GM19395 (cell line): Measurements from ENCODE around the gene TCN2.
"Not testable (repeated sequence)": the region's sequence is repeated elsewhere in the genome, so short reads cannot be mapped to it uniquely, and the experiment has no call there.

Experiments used
- ATAC-seq: cut with Tn5 transposase; IDR thresholded peaks from one replicate; pipeline ENCODE4 v1.9.1; 2021; ENCODE audit warnings: mild to moderate bottlenecking, moderate library complexity; ENCODE audit not compliant: unreplicated experiment

Gene TCN2

DNA sequence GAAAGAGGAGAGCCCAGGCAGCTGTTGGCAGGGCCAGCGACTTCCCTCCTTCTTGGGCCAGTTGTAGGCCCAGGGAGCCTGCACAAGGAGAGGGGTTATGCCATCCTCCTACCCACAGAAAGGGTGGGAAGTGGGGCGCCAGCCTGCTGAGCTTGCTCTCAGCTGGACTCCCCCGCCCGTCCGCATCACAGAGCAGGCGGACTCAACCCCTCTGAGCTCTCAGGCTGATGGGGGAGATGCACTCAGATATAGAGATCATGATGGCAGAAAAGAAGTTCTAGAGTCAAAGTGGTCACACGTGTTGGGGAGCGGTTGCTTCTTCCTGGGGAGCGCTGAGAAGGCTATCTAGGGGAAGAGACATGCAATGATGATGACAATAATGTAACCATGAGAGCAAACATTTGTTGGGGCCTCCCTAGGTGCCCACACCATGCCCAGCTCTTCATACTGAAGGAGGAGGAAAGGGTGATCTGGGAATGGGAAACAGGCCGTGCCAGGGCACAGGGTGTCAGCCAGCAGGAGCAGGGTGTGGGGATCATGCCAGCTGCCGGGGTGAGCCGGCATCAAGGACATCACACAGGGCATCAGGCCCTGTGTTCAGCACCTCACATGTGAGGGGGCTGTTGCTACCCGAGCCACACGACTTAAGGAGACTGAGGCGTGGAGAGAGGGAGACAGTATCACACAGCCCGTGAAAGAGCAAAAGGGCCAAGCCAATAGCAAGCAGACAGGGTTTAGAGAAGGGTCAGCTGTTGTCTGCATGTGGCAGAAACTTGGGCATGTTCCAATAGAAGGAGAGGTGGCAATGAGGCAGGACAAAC, 36.3 kb downstream of the TCN2 start:
- no peak for ATAC-seq

DNA sequence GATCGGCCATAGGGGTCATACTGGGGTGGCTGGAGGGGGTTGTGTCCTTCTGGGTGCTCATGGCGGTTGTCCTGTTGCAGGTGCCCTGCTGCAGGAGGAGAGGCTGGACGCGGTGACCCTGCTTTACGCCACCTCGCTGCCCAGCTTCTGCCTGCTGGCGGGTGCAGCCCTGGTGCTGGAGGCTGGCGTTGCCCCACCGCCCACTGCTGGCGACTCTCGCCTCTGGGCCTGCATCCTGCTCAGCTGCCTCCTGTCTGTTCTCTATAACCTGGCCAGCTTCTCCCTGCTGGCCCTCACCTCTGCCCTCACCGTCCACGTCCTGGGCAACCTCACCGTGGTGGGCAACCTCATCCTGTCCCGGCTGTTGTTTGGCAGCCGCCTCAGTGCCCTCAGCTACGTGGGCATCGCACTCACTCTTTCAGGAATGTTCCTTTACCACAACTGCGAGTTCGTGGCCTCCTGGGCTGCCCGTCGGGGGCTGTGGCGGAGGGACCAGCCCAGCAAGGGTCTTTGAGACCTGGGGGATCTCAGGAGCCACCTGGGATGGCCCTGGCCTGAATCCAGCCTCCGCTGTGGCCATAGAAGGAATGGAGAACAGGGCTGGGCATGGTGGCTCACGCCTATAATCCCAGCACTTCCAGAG, 39.7 kb downstream of the TCN2 start:
- no peak for ATAC-seq

DNA sequence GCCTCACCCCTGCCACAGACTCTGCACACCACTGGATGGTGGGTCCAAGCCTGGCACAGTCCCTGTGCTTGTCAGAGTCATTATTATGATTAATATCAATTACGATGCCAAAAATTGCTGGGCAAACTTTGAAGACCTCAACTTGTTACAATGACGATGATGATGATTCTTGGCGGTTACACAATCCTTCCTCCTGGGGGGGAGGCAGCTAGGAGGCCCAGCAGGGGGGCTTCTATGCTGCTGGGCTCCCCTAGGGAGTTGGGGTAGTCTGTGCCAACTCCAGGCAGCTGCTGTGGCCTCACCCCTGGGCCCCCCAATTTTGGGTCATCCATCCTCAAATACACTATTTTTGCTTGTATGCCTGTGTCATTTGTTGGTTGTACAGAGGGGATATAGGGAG, 40.6 kb downstream of the TCN2 start:
- ATAC-seq, result no peak

DNA sequence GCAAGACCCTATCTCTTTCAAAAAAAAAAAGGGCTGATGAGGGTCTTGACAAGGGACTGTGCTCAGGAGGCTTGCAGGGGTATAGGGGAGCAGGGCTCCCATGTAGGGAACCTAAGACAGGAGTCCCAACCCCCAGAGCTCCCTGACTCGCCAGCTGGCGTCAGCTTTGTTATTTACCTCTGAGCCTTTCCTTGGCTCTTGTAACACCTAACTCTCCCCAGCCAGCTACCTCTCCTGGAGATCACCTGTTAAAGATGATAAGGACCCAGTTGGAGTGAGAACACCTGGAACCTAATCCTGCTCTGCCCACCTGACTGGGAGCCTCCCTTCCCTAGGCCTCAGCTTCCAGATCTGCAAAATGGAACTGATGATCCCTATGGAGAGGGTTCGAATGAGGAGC, 41.9 kb downstream of the TCN2 start:
- no peak for ATAC-seq

DNA sequence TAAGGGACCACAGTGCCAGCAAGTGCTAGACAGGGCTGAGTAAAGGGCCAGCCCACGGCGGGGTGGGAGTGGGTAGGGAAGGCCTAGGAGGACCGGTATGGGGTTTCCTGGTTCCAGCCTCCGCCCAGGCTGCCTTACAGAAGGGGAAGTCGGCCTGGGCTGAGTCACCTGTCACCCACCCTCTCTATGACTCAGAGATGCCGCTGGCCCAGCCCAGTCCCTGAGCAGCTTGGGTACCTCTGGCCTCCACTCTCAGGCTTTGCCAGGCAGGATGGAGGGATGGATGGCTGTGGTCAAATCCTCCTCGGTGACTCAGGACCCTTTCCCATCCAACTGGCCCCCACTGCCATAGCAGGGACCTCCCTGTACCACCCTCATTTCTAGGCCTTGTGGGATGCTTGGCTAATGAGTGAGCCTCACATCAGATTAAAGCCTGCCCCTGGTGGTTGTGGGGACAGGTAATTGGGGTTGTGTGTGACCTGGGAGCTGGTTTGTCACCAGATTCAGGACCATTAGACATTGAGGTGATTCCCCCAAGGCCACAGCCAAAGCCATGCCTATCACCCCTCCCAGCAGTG, 42.5 kb downstream of the TCN2 start:
- no peak for ATAC-seq

DNA sequence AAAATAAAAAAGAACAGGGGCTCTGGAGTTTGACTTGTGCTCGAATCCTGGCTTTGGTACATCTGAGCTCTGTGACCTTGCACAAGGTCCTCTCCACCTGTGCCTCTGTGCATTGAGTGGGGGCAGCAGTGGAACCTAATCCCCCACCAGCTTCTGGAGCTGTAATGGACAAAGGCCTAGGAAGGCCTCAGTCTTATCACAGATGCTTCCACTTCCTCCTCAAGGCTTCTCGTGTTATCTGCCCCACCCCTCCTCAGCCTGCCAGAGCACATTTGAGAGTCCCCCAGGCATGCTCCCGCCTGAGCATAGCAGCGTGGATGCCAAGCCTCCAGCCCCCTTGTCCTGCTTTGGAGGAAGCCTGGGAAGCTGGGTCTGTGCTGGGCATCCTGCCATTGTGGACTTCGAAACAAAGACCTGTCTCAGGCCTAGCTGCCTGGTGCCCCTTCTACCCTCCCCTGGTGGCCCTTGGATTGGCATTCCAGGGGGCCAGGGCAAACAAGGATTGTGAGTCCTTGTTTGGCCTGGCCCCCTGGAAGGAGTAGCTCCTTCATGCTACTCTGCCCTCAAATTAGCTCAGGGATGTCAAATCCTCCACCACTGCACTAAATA, 43.6 kb downstream of the TCN2 start:
- no peak for ATAC-seq

DNA sequence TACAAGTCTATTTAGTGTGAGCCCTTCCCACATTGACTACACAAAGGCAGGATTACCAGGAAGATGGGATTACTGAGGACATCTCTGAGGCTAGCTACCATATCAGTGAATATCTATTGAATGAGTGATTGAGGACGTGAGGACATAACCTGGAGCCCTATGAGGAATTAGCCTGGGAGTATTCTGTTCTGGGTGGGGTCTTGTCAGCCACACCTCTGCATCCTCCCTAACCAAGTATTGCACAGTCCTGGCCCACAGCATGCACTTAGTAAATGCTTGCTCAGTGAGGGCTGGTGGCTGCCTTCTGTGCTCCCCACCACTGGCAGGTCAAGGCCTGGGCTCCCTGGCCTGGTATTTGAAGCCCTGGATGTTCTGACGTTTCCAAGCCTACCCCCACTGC, 45.9 kb downstream of the TCN2 start:
- no peak for ATAC-seq

DNA sequence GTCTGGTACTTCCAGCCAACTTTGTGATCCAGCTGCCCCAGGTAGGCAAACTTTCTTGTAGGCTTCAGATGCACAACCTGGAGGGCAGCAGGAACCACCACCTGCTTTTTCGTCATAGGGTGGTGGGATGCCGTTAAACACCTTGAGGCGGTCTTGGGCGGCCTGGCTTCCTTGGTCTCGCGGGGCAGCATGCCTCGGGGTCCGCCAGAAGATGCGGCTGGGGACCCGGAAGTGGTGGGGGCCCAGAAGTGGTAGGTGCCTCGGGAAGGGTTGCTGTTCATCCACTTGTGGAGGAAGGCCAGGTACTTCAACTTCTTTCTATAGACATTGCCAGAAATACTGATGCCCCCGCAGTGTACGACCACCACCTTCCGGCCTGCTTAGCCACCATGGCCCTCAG, 47.4 kb downstream of the TCN2 start:
- no peak for ATAC-seq

DNA sequence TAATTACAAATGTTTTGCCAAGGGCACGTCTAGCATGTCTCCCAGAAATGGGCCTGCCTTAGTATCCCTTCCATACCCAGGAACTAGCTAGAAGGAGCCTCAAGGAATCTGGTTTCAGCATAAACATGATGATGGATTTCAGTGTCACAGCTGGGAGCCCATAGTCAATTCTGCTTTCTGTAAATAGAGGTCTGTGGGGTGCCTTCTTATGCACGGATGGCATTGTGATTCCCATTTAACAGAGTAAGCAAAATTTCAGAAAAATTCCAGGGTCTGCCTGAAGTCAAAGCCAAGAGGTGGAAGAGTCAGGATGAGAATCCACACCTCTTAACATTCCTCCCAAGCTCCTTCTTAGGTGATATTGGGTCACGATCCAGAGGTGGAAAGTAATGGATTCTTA, 48.6 kb downstream of the TCN2 start:
- no peak for ATAC-seq

DNA sequence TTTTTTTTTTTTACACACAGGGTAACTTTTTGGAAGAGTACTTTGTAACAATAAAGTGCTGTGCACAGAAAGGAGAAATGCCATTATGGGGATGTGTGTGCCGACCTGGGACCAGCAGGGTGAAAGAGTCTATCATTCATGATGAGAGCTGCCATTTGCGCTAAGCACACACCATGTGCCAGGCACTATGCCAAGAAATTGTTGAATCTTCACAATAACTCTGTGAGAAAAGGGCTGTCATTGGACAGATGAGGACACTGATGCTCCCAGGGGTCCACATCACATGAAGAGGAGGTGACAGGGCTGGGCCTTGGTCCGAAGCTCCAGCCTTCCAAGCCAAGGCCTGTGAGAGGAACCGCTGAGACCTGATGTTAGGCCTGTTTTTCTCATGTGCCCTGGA, 55.1 kb downstream of the TCN2 start:
- no peak for ATAC-seq

DNA sequence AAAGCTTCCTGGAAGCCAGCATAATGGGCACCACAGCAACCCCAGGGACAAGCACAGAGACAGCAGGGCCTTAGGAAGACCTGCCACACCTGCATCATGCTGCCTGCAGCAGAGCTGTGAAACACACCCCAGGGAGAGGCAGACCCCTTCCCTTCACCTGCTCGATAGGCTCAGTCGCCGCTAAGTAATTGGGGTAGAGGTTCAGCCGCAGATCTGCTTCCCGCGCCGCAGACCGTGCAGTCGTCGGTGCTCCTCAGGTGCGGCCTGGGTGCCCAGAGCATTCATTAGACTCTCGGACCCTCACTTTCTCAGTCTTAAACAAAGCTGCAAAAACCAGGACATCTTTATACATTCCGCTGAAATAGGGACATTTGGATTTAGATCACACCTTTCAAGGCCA, 57.8 kb downstream of the TCN2 start:
- no peak for ATAC-seq

DNA sequence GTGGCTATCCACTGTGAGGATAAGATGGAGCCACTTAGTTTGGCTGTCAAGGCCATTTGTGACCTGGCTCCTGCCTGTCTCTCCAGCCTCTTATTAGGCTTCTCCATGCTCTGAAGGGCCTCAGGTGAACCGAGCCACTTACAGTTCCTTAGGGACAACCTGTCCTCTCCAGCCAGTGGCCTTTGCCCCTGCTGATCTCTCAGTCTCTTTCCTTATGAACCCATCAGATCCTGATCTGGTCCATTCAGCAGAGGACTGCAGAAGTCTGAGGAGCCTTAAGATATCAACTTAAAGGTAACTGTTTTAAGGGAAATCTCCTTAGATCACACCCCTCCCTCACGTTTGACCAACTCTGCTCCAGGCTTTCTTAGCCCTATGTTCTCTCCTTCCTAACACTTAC, 58.3 kb downstream of the TCN2 start:
- ATAC-seq, result no peak

DNA sequence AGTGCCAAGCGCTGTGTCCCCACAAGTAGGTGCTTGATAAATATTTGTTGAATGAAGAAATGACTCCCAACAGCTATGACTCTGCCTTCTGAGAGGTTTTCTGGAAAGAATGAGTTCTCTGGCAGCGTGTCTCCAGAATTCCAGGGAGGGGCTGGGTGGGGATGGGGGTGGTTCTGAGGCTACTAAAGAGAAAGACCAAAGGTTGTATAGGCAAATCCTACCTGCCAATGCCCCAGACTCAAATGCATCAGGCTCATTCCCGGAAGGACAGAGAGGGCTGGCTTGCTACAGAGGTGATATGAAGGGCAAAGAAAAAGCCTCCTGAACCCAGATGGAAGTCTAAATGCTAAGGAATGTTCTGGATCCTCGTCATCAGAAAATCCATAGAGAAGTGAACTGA, 58.8 kb downstream of the TCN2 start:
- ATAC-seq, result no peak

DNA sequence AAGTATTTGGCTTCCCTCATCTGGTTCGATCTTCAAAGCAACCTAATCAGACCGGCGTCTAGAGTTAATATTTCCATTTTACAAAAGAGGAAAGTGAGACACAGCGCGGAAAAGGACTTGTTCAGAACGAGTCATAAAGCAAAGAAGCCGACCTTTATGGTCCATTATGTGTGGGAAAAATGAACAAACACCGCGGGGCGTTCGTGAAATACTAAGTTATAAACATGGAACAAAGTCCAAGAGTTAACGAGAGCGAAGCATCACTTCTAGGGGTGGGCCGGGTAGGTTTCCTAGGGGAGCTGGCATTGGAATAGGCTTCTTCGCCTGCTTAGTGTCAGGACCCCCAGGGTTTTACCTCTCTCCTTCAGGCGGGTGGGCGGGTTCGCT, 60.1 kb downstream of the TCN2 start:
- ATAC-seq, result peak; percentile 22

DNA sequence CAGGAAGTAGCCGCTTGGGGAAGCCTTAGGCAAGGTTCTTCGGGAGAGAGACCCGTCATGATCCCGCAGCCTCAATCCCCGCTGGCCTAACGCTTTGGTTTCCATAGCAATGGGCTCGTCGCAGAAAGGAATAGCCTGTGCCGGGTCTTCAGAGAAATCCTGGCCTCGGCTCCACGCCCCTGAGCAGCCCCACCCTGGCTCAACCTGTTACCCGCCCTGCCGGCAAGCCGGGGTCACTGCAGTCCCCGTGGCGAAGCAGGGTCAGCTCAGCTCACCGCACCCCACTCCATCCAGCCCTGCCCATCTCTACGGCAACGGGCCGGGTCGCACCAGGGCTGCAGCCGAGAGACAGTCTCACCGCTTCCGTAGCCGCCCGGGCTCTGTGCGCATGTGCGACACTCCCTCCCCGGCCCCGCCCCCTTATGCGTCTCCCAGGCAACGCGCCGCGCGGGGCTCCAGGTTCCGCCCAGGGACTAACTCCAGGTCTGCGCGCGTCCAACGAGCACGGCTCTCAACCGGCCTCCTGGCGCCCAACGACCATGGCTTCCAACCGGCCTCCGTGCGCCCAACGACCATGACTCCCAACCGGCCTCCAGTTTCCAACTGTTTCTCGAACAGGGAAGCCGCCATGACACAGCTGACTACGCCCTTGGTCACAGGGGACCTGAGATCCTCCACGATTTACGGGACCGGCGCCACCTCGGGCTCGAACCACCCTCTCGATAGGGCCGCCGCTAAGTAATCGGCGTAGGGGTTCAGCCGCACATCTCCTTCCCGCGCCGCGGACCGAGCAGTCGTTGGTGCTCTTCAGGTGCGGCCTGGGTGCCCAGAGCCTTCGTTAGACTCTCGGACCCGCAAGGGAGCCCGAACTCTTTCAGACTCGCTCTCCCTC, 60.8 kb downstream of the TCN2 start, which contains the start of gene DUSP18:
Gene DUSP18, minus strand, starts transcription at position 382 of the 892 bp plus-strand sequence. CDS start 3,872 bp downstream, outside the sequence.
- ATAC-seq, result peak; percentile 85

DNA sequence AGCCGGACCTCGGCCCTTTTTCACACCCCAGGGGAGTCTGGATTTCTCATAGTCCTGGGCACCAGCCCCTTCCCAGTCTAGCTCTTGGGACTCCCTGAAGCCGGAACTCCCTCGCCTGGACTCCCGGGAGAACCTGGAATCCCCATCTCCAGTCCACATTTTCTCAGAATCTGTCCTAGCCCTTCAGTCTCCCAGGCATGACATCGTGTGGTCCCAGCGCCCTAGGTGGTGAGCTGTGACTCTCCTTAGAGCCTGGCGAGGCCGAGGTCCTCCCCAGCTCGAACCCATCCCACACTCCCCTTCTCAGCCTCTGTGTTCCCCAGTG, 61.4 kb downstream of the TCN2 start:
- ATAC-seq, result no peak

DNA sequence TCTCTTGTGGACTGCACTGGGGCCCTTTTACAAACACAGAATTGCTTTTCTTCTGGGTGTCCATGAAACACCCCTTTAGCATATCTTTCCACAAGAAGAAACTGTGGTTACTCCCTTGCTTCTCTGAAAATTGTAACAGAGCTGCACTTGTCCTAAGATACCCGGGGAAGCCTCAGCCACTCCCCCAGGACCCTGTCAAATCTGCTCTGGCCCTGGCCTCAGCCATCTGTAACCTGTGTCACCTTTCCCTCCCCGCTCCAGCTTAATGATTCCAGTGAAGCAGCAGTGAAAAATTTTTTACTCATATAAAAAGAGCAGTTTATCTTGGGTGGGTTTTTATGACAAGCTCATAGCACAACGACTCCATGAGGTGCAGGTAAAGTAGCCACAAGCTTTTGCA, 64.1 kb downstream of the TCN2 start:
- ATAC-seq, result no peak

DNA sequence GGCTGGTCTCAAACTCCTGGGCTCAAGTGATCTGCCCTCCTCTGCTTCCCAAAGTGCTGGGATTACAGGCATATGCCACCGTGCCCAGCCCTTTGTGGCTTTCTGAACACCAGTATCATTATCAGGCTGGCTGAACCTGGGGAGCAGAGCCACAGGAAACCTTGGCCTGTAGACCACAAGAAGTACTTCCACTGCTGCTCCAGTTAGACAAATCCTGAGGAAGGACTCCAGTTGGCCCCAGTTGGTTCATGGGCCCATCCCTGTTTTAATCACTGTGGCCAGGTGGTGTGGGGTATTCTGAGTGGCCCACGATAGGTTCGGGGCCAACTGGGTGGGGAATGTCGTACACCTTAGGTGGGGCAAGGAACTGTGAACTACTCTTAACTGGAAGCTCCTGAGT, 66.2 kb downstream of the TCN2 start:
- no peak for ATAC-seq

DNA sequence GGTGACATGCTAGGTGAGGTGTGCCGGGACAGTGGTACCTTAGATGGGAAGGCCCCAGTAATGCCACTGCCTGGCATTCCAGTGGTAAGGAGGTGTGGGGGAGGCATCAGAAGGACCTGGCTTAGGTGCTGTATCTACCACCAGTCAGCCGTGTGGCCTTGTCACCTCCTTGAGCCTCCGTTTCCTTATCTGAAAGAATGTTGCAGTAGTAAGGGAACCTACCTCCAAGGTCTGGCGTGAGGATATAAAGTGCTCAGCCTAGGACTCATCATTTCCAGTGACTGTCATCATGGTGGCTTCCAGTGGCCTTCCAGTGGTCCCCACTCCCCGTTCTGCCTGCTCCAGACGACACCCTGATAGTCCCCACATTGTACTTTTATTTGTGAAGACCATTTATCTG, 67.5 kb downstream of the TCN2 start:
- no peak for ATAC-seq

DNA sequence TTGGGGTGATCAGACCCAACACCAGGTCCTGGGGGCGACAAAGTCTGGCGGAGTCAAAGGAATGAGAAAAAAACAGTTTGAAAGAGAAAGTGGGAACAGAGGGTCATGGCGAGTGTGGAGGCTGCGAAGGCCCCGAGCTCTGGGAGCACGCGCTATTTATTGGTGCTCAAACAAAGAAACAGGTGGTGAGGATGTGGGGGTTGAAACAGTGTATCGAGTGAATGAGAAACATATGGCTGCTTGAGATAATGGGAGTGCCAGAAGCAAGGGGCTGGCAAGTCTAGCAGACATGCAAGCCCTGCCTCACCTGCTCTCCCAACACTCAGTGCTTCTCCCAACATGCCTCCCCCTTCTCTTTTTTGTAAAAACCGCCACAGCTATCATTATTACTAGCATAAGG, 68.5 kb downstream of the TCN2 start:
- no peak for ATAC-seq

DNA sequence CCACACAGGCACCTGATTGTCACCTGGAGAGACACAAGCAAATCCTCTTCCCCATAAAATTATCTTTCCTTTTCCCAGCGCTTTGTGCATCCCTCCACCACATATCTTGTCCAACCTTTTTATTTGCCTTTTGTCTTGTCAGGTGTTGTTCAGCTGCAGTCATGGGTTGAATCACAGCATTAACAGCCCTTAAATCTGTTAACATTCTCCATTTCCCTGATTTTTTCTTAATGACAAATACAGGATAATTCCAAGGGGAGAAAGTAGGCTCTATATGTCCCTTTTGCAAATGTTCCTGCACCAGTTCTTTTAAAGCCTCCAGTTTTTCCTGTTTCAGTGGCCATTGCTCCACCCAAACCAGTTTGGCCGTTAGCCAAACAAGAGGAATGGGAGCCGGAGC, 69.6 kb downstream of the TCN2 start:
- ATAC-seq, result not testable (repeated sequence)
